NCI-H2107 (cell line): ENCODE measurements around the gene SPEM2.

Experiments used
- DNase-seq: peaks from one replicate; lab custom pipeline; 2025; lab: John Stamatoyannopoulos, UW

SPEM2 gene

DNA sequence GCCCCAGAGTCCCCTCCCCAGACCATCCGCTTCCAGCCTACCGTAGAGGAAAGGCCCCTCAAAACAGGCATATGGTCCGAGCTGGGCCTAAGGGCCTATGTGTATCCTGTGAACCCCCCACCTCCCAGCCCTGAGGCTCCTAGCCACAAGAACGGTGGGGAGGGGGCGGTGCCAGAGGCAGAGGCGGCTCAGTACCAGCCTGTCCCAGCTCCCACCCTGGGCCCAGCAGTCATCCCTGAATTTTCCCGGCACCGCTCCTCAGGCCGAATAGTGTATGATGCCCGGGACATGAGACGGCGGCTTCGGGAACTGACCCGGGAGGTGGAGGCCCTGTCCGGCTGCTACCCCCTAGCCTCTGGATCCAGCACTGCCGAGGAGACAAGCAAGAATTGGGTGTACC, 4.2 kb upstream of the SPEM2 start:
- no peak for DNase-seq

DNA sequence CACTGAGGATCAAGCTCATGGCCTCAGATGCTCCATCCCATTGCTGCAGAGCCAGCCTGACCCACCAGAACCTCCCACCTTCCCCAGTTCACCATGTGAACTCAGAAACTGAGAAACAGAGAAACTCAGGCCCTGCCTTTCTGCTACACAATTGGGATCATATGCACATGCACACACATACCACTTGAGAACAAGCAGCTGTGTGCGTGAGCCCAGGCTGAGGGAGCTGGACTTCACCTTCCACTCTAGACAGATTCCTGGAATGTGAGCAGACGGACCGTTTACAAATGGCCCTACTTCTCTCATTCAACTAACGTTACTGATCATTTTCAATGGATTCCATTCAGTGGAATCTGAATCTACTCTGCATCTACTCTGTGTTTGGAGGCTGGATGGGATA, 1.7 kb upstream of the SPEM2 start:
- DNase-seq: no peak

DNA sequence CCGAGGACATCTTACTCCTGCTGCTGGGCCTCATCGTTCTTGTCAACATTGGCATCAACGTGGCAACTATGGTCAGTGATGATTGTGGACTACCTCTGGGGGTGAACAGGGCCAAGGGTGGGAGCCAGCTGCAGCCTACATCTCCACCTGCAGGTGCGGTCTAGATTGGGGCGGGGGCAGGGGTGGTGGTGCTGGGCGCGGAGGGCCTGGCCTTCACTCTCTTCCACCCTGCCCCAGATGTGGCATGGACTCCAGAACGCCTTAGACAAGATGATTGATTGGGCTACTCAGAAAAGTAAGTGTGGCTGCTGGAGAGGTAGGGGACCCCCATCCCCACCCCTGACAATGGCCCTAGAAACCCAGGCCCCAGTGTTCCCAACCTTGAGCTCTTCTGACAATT, 340 bp downstream of the SPEM2 start:
- no peak for DNase-seq

DNA sequence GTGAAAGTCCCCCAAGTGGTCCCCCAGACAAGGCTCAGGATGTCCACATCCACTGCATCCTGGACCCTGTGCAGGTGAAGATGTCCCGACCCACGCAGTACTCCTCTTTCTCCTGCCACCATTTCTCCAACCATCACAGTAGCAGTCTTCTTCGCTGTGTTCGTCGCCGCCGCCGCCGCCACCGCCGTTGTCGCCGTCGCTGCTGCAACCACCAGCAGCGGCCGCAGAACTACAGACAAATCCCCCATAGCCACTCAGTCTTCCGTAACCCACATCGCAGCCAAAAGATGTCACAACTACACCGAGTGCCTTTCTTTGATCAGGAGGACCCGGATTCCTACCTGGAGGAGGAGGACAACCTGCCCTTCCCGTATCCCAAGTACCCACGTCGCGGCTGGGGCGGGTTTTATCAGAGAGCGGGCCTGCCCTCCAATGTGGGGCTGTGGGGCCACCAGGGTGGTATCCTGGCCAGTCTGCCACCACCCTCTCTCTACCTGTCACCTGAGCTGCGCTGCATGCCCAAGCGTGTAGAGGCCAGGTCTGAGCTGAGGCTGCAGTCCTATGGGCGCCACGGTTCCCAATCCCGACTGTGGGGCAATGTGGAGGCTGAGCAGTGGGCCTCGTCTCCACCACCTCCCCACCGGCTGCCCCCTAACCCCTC, 917 bp downstream of the SPEM2 start:
- DNase-seq: no peak

DNA sequence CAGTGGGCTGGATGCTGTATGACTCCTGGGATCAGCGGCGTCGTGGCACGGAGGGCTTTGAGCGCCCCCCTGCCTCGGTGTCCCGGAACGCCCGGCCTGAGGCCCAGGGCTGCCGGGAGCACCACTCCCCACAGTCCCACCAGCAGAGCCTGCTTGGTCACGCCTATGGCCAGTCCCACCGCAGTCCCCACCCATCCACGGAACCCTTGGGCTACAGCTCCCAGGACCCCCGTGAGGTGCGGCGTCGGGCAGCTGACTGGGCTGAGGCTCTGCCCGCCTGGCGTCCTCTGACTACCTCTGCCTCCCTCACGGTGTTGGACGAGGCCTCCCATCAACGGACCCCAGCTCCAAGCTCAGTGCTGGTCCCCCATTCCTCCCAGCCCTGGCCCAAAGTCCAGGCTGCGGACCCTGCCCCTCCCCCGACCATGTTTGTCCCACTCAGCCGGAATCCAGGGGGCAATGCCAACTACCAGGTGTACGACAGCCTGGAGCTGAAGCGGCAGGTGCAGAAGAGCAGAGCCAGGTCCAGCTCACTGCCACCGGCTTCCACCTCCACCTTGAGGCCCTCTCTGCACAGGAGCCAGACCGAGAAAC, 1.6 kb downstream of the SPEM2 start:
- DNase-seq: no peak

DNA sequence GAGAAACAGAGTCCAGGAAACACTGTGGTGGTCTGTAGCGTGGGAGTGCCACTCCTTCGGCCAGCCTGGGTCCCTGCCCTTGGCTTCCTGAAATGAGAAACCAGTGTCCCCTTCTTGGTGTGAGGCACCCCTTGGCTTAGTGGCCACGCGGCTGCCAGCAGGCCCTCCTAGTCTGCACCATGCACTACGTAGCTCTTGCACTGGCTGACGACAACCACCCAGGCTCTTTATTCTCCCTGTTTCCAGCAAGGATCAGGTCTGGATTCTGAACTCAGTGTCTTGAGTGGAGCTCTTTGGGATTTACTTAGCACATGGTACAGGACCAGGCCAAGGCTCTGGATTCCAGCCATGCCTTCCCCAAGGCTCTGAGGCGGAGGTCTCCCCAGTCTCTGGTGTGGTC, 2.1 kb downstream of the SPEM2 start:
- no peak for DNase-seq

DNA sequence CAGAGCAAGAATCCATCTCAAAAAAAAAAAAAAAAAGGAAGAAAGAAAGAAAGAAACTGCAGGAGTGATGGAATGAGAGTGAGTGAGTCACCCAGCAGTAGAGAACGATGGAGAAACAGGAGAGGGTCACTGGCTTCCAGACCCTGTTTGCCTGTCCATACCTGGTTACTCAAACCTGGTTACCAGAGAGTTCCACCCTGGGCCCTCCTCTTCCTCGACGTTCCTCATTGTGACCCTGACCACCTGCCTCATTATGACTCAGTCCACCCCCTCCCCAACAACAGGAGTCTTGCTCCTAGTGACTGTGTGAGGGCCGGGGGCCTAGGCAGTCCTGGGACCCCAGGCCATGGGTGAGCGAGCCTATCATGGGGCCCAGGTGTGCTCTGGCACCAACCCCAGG, 3.1 kb downstream of the SPEM2 start, which contains the start of gene SPEM3:
Gene SPEM3, plus strand, starts transcription at position 301 of the 400 bp plus-strand sequence. Its CDS starts 46 bp downstream, at position 347.
- no peak for DNase-seq

DNA sequence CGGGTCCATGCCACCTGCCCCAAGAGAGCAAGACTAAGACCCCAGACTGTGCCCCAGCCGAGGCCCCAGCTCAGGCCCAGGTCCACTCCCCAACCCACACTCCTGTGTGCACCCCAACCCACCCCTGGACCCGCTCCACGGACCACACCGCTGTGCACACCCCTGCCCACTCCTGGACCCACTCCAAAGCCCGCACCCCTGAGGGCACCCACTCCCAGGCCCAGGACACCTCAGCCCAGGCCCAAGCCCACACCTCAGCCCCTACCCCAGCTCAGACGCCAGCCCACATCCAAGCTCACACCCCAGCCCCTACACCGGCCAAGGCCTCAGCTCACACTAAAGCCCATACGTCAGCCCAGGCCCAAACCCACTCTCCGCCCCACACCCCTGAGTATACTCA, 4.3 kb downstream of the SPEM2 start:
- DNase-seq: no peak

DNA sequence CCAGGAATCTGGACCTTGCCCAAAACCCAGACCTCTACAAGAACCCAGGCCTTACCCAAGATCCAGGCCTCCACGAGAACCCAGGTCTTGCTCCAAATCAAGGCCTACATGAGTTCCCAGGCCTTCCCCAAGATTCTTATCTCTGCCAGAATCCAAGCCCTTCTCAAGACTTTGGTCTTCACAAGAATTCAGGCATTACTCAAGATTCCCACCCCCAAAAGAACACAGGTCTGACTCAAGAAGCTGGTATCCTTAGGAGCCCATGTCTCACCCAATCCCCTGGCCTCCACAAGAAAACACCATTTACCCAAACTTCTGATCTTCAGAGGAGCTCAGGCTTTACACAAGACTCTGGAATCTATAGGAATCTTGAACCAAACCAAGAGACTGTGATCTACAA, 5.8 kb downstream of the SPEM2 start:
- no peak for DNase-seq

DNA sequence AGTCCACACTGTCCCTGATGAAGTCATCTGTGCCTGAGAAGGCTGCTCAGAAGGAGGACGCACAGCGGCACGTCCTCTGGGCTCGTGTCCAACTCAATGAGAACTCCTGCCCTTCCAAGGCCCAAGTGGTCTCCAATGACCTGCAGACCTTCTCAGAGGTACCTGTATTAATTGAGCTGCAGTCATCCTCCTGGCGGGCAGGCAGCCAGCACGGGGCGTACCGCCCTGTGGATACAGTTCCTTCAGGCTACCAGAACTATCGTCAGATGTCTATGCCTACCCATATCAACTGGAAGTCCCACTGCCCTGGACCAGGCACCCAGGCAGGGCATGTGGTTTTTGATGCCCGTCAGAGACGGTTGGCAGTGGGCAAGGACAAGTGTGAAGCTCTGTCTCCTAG, 6.9 kb downstream of the SPEM2 start:
- DNase-seq: no peak

DNA sequence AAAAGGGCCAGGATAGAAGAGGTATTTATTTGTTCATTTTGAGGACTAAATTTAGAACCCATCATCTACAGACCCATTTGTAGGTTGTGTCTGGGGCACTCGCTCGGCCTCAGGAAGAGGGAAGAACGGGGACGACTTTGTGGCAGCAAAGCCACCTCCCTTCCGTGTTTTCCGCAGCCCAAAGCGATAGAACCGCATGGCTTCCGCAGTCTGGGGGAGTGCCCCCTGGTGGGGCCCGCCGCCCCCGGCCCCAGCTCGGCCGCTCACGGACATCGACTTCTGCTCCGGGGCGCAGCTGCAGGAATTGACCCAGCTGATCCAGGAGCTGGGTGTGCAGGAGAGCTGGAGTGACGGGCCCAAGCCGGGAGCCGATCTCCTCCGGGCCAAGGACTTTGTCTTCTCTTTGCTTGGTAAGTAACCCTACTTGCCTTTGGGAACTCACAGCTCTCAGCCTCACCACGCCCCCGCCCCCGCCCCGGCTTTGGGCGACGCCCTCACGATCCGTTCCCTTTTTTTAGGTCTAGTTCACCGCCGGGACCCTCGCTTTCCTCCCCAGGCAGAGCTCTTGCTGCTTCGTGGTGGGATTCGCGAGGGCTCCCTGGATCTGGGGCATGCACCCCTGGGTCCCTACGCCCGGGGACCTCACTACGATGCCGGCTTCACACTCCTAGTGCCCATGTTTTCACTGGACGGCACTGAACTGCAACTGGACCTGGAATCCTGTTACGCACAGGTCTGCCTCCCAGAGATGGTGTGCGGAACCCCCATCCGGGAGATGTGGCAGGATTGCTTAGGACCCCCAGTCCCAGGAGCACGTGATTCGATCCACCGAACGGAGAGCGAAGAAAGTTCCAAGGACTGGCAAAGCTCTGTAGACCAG, 10.5 kb downstream of the SPEM2 start:
- no peak for DNase-seq

DNA sequence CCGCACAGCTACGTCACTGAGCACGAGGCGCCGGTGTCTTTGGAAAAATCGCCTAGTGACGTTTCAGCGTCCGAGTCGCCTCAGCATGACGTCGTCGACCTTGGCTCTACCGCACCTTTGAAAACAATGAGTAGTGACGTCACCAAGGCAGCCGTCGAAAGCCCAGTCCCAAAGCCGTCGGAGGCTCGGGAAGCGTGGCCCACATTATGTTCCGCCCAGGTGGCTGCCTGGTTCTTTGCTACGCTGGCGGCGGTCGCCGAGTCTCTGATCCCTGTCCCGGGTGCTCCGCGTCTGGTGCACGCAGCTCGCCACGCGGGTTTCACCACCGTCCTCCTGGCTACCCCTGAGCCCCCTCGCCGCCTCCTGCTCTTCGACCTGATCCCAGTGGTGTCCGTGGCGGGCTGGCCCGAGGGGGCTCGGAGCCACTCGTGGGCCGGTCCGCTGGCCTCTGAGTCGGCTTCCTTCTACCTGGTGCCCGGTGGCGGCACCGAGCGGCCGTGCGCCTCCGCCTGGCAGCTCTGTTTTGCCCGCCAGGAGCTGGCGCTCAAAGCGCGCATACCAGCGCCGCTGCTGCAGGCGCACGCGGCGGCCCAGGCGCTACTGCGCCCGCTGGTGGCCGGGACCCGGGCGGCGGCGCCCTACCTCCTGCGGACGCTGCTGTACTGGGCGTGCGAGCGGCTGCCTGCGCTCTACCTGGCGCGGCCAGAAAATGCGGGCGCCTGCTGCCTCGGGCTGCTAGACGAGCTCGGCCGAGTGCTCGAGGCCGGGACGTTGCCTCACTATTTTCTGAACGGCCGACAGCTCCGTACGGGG, 11.3 kb downstream of the SPEM2 start:
- DNase-seq: peak; percentile 16

DNA sequence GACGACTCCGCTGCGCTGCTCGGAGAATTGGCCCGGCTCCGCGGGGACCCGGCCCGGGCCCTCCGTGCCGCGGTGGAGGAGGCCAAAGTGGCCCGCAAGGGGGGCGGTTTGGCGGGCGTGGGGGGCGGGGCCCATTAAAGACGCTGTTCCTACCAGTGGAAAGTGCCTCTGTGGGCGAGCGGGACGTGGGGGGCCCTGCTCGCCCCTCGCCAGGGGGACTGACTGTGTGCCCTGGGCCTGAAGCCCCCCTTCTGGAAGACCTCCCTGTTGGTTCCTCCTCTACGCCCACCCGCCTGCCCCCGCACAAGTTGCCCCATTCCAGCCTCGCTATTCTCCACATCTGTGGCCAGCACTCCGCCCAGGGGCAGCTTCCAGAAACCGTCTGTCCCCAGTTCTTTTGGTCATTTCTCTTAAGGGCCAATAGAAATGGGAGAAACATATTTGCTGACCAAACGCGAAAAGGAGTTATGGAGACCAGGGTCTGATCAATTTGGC, 12.0 kb downstream of the SPEM2 start:
- no peak for DNase-seq

DNA sequence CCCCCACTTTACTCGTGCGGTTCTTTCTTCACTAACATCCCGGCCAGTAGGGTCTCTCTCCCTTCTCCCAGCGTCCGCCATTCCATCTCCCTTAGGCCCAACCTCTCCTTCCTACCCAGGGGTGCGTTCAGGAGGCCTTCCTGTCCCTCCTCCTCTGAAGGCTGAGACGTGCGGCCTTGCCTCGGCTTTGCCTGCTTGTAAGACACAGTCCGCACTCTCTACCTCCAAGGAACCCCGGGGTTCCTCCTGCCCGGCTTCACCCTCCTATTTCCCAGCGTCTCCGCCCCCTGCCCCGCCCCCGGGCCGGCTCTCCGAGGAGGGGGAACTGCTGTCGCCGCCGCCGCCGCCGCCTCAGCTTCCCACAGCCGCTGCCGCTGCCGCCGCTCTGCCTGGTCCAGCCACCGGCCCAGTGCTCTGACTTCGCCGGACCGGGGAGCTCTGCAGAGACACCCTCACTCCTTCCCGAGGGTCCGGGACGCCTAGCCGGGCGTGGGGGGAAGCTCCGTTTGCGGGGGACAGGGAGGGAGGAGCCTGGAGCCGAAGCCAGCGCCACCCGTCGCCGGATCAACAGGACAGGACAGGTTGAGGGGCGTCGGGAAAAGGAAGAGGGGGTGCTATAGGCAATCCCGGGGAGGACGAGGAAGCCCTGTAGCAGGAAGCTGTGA, 12.7 kb downstream of the SPEM2 start:
- DNase-seq: no peak

DNA sequence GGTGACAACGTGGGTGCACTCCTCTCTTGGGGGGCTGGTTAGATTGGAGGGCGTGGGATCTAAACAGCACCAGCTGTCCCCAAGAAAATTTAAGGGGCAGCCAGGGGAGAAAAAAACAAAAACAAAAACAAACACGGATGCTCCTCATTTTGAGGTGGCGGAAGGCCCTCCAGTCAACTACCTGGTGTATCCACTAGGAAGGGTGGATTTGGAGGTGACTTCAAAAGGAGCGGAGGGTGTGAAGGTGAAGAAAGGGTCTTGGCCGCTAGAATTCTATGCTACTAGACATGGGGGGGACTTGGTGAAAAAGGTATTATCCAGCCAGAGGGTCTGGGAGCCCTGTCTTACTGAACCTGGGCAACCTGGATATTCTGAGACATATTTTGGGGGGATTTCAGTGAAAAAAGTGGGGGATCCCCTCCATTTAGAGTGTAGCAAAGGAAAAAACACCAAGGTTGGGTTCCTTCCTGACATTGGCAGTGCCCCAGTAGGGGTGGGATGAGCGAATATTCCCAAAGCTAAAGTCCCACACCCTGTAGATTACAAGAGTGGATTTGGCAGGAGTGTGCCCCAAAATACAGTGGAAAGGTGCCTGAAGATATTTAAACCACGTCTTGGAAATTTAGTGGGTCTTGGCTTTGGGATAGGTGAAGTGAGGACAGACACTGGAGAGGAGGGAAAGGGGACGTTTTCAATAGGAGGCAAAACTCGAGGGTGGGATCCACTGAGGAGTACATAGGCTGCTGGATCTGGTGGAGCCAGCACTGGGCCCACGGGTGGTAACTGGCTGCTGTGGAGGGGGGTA, 13.4 kb downstream of the SPEM2 start:
- DNase-seq: no peak

DNA sequence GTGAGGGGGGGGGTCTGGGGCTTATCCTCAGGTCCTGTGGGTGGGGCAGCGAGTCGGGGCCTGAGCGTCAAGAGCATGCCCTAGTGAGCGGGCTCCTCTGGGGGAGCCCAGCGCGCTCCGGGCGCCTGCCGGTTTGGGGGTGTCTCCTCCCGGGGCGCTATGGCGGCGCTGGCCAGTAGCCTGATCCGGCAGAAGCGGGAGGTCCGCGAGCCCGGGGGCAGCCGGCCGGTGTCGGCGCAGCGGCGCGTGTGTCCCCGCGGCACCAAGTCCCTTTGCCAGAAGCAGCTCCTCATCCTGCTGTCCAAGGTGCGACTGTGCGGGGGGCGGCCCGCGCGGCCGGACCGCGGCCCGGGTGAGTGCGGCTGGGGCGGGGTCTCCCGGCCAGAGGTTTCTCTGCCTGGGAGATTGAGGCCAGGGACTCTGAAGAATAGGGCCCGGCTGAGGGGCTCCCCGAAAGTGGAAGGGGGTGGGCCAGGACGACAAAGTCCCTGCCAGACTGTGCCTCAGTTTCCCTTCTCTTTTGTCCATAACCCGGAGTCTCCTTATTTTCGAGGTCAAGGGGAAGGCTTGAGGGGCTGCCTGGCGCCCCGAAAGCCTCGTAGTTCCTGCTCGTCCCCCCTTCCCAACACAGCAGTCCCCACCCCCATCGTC, 14.2 kb downstream of the SPEM2 start, which contains the start of gene FGF11:
Gene FGF11, plus strand, starts transcription at position 51 of the 651 bp plus-strand sequence. Its CDS starts 109 bp downstream, at position 160.
- DNase-seq: no peak

DNA sequence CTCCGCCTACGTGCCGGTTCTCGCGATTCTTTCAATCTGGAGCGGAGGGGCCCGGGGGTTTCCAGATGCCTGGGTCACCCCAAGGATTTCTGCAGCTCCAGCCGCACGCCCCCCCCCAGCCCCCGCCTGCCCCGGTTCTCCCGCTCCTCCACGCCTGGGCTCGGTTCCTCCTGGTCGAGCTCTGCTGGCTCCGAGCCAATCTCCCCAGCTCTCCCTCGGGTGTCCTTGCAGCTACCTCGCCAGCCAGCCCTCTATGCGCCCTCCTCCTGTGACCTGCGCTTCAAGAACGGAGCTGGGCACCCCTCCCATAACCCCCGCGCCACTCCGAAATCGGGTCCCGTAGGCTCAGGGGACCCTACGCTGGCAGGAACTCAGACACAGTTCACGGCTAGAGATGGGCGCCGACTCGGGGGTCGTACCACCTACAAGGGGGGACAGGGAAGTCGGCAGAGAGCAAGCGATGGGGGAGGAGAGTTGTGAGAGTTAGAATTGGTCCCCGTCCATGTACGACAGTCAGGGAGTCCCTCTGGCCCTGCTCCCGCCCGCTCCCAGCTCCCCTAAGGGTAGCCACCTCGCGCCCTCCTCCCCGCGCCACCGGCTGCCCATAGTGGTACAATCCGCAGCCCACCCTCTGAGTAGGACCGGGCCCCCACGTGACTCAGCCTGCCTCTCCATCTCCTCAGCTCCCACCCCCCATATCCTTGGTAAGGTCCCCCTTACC, 14.9 kb downstream of the SPEM2 start:
- DNase-seq: peak; percentile 8

DNA sequence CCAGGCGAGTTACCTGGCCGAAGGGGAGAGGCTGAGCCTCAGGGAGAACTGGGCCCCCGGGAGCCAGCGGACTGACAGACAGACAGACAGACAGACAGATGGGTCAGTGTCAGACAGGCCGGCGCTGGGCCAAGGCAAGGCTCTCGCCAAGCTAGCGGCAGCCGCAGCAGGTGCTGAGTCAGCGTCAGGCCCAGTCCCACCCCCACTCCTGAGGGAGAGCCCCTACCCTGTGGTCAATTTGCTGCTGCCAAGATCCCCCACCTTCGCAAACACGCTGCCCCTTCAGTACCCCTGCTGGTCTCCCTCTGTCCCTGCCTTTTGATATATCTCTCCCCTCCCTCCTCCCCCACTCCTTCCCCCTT, 15.4 kb downstream of the SPEM2 start:
- DNase-seq: no peak

DNA sequence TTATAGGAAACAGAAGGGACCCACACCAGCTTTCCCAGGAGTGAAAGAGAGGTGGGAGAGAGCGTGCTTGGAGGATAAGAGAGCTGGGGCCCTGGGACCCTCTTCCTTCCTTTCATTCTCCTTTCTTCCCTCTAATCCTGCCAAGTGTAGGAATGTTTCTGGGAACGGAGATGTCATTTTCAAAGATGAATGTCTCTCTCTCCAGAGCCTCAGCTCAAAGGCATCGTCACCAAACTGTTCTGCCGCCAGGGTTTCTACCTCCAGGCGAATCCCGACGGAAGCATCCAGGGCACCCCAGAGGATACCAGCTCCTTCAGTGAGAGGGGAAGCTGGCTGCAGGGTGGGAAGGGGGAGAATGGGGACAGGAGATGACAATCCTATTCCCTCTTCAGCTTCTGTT, 15.8 kb downstream of the SPEM2 start:
- DNase-seq: no peak
